Measurements from ENCODE around the gene TTC7B.

TTC7B gene

GRCh38 chr14:90499121-90499520 is 317.1 kb downstream of the TTC7B start:
- DNase-seq, result no peak

GRCh38 chr14:90498198-90498597 is 318.0 kb downstream of the TTC7B start:
- no peak for DNase-seq

DNA sequence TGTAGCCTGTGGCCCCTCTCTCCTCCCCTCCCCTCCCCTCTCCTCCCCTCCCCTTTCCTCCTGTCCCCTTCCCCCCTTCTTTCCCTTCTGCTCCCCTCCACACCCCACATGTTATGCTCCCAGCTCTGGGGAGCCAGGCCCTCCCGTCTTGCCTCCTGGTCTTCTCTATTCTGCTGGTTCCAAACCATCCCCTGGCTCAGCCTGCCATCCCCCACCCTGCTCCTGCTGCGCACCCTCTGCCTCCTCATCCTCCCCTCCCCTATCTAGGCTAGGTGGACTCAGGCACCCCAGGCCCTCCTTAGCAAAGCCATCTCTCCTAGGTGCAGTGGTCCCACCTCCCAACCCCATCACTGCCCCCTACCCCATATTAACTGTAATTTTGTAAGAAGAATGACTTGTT is 319.9 kb downstream of the TTC7B start:
- no peak for DNase-seq

DNA sequence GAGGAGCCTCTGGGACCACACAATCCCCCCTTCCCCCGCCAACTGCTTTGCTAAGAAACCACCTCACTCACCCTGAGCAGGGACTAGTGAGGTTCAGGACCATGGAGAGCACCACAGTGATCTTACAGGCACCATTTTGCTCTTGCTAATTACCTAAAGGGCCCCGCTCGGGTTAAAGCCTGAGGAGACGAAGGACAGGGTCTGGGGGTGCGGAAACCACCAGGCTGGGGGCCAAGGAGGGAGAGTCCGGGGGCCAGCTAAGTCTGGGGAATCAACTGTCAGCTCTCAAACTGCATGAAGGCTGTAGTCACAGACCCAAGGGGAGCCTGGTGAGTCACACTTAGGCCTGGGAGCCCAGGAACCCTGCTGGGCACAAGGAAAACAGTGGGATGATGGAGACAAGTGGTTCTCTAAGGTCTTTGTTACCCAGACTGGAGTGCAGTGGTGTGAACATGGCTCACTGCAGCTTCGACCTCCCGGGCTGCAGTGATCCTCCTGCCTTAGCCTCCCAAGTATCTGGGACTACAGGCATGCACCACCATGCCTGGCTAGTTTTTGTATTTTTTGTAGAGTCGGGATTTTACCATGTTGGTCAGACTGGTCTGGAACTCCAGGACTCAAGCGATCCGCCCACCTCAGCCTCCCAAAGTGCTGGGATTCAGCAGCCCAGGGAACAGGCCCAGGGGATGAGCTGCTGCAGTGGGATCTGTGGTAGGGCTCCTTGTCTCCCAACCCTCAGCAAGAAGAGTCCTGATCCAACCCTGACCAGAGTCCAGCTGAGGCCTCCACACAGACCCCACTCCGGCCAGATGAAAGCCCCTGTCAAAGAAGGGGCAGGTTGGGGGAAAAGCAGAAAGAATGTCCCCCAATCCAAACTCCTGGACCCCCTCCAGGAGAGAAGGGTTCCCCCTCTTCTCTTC is 320.6 kb downstream of the TTC7B start:
- DNase-seq, result no peak

- no peak for DNase-seq
Observed at GRCh38 chr14:90491911-90492531, 324.2 kb downstream of the TTC7B start.

GRCh38 chr14:90491221-90491885 is 324.9 kb downstream of the TTC7B start:
- no peak for DNase-seq

GRCh38 chr14:90490720-90491050 is 325.5 kb downstream of the TTC7B start:
- DNase-seq, result no peak

DNA sequence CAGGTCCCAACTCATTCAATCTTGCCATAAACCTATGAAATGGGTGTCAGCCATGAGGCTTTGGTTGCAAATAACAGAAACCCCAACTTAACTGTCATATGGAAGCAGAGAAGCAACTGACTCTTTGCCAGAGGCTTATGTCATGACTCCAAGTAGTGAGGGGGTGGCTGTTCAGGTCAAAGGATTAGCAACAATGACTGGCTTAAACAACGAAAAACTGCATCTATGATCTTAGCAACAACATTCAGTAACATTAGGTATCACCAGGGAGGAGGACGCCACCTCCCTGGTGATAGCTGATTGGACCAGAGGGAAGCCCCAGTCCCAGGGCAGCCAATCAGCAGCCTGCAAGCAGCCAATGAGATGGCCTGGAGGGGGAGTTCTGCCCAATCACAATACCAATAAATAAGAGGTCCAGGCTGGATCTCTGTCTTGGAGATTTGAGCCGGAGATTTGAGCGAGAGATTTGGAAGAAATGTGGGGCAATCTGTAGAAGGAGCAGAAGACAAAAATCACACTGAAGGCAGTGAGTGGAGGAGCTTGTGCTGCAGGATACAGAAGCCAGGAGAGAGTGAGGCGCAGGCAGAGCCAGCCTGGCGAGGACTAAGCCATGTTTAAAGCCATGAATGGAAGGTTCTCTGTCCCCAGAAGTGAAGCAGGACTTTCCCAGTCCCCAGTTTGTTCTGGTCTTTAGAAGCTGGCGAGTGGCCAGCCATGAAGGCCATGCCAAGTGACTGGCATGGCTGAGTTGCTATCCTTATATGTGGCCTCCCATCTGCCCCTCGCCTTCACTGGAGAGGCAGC is 326.1 kb downstream of the TTC7B start:
- DNase-seq, result no peak

GRCh38 chr14:90489306-90489705 is 326.9 kb downstream of the TTC7B start:
- no peak for DNase-seq

DNA sequence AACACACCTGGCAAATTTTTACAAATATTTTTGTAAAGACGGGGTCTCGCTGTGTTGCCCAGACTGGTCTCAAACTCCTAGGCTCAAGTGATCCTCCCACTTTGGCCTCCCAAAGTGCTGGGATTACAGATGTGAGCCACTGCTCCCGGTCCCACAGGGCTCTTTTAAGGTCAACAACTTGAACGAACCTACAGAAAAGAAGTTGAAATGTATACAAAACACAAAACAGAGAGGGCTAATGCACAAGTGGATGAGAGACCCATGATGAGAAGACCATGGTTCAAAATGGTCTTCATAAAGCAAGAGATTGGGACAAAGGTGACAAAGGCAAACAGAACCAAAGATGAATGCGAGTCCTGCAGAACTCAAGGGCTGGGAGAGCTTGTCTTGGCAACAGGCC is 328.0 kb downstream of the TTC7B start:
- DNase-seq, result no peak

GRCh38 chr14:90487462-90487861 is 328.8 kb downstream of the TTC7B start:
- no peak for DNase-seq

GRCh38 chr14:90487031-90487430 is 329.2 kb downstream of the TTC7B start:
- peak; percentile 90 for DNase-seq

GRCh38 chr14:90484291-90484690 is 331.9 kb downstream of the TTC7B start:
- DNase-seq, result no peak

DNA sequence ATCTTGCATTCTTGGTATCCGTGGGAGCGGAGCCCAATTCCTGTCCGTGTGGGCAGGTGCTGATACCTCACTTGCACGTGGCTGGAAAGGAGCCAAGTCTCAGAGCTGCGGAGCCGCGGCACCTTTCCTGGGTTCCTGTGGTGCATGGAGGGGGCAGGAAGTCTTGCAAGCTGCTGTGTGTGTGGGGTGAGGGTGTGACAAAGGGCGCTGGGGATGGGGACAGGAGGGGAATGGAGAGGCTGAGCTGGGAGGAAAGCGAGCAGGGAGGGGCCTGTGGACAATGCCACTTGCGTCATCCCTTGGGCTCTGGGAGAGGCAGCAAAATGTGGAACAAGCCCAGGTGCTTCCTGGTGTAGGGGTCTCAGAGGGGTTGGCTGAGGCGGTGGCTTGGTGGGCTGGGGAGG is 332.7 kb downstream of the TTC7B start:
- DNase-seq, result peak; percentile 67

DNA sequence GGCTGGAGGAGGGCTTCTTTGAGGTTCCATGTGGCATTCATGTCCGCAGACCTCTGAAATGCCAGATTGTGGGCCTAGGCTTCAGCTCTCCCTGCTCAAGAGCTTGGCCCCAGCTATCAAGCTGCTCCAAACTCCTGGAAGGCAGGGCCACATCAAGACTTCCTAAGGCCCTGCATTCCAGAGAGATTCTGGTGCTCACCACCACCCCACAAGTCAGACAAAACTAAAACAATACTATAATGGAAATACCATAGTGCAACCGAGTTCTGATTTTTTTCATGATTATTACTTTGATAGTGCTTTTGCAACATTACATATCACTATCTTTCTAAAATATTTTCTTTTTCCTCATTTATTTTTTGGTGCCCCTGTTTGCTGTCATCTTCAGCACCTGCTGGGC is 333.1 kb downstream of the TTC7B start:
- DNase-seq, result no peak

DNA sequence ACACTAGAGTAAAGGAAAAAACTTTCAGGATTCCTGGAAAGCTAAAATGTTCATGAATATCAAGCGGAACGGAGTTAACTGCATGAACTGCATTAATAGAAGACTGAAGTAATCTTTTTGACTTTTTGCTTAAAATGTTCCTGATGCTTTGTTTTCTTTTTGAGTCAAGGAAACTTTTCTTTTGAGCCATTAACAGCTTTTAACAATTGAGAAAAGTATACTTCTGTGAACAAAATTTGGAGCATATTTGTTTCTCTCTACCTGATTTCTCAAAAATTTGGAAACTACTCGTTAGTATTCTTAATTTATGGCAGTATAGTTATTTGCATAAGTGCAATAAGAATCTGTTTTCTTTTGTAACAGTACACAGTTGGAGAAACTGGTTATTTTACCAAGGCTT is 340.9 kb downstream of the TTC7B start:
- no peak for DNase-seq
